Stomach (tissue), 9 donors: ENCODE measurements around the gene SHOC2. TPM values are rescaled to one million over a fixed set of nuclear protein-coding genes. Genes with fewer than 3 reads are reported as not detected.
"Not testable (repeated sequence)": the region's sequence is repeated elsewhere in the genome, so short reads cannot be mapped to it uniquely, and the experiment has no call there.

ENCODE experiments used
- DNase-seq, 2 donors: peaks; one replicate each; pipeline versions ENCODE4 v3.0.0 to v3.0.0-alpha.2; 2013 to 2019
- H3K27ac ChIP-seq, 5 donors: fragments of 200-600 bp in 4 of 5; sonication (generic) in 4 of 5; one replicate each; pipeline ENCODE4 v1.5.1; 2013 to 2019; ENCODE audit warnings: mild to moderate bottlenecking in 1 of 5, moderate library complexity in 1 of 5
- H3K27me3 ChIP-seq, 3 donors: fragments of 200-600 bp; sonication (generic); one replicate each; pipeline ENCODE4 v1.5.1; 2017 to 2019; ENCODE audit warnings: mixed run types in 1 of 3
- H3K36me3 ChIP-seq, 4 donors: fragments of 200-600 bp; sonication (generic); 1 replicate in 3 of 4; 2 replicates in 1 of 4; pipeline ENCODE4 v1.5.1; 2016 to 2019
- H3K4me1 ChIP-seq, 4 donors: fragments of 200-600 bp; sonication (generic); one replicate each; pipeline ENCODE4 v1.5.1; 2016 to 2019
- H3K4me3 ChIP-seq, 4 donors: fragments of 200-600 bp; sonication (generic) in 3 of 4; one replicate each; pipeline ENCODE4 v1.5.1; 2016 to 2019; ENCODE audit warnings: mild to moderate bottlenecking in 1 of 4
- H3K9me3 ChIP-seq, 4 donors: fragments of 200-600 bp; sonication (generic); one replicate each; pipeline ENCODE4 v1.5.1; 2016 to 2019
- EP300 ChIP-seq: sonication (generic); formaldehyde crosslinking; IDR thresholded peaks from one replicate; pipeline ENCODE4 v1.6.1; 2017; ENCODE audit warnings: antibody characterized with exemption
- POLR2A ChIP-seq, 4 donors: fragments of 450-650 bp; IDR thresholded peaks; one replicate each; pipeline ENCODE4 v1.6.1; 2016; ENCODE audit warnings: antibody characterized with exemption in 4 of 4, control low read depth in 2 of 4, mild to moderate bottlenecking in 1 of 4, moderate library complexity in 1 of 4
- POLR2AphosphoS5 ChIP-seq, 3 donors: sonication (generic); formaldehyde crosslinking; IDR thresholded peaks; one replicate each; pipeline ENCODE4 v1.6.1; 2016; ENCODE audit warnings: antibody characterized with exemption in 3 of 3
- WGBS, 5 donors: extraction: QIAGEN DNeasy Blood & Tissue Kit in 3 of 5; methylation state at CpG; one replicate each; pipeline versions ENCODE4 v1.1.5 to v1.1.7; 2013 to 2018; 5-methylcytosine and 5-hydroxymethylcytosine counted together
- intact Hi-C: fragments of 100-400 bp; cut with DNase I; formaldehyde crosslinking; loops from one replicate; pipeline ENCODE4 v1.15.1; 2023; ENCODE audit warnings: low total_unique reads
- polyA plus RNA-seq, 3 donors: library from polyadenylated mRNA; stranded (reverse); fragments of 200-250 nt; gene quantifications; one replicate each; pipeline ENCODE4 v1.2.3, GENCODE V29; 2013
- total RNA-seq, 5 donors: library from RNA; depleted of rRNA; stranded (reverse); fragments of >200 nt; gene quantifications; one replicate each; pipeline versions ENCODE4 v1.1.0 to v1.2.3, GENCODE V29; 2014 to 2016
- TF ChIP-seq, protein P1 (sequence below), 7 experiments: fragments of 450-650 bp in 4 of 7; fragments of 200-600 bp in 3 of 7; sonication (generic) in 3 of 7; IDR thresholded peaks; one replicate each; pipeline ENCODE4 v1.5.1; 2016 to 2019; ENCODE audit warnings: antibody characterized with exemption in 7 of 7, control low read depth in 2 of 7, mild to moderate bottlenecking in 1 of 7
- donor health status: healthy with polysubstance abuse.
- donor health status: Bipolar disorder and iron deficiency.
- donor health status: healthy.

The SHOC2 gene
- total and polyA plus RNA-seq, 8 donors = 13.2 to 550 (median 37.6) TPM

DNA sequence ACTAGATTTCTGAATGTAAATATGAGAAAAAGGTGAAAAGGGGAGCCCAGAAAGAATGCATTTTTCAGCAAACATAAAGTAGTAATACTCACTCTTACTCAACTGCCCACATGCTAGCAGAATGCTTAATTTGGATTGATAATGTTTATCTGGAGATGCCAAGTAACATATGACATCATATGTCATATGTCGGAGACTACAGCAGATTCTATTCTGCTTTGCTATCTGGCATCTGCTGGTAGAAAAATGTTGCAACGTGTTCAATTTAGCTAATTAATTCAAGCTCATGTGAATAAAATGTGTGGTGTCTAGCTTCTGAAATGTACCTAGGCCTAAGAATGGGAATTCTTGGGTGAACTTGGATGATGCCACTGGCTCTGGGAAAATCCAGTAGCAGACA is 5.0 kb upstream of the SHOC2 start:
- intact Hi-C loops = no loop called here
- no peak for TF ChIP-seq EP300
- TF ChIP-seq, protein P1, sequence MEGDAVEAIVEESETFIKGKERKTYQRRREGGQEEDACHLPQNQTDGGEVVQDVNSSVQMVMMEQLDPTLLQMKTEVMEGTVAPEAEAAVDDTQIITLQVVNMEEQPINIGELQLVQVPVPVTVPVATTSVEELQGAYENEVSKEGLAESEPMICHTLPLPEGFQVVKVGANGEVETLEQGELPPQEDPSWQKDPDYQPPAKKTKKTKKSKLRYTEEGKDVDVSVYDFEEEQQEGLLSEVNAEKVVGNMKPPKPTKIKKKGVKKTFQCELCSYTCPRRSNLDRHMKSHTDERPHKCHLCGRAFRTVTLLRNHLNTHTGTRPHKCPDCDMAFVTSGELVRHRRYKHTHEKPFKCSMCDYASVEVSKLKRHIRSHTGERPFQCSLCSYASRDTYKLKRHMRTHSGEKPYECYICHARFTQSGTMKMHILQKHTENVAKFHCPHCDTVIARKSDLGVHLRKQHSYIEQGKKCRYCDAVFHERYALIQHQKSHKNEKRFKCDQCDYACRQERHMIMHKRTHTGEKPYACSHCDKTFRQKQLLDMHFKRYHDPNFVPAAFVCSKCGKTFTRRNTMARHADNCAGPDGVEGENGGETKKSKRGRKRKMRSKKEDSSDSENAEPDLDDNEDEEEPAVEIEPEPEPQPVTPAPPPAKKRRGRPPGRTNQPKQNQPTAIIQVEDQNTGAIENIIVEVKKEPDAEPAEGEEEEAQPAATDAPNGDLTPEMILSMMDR (IDR thresholded peaks at IDR 0.05) = no peak
- TF ChIP-seq POLR2AphosphoS5 (IDR thresholded peaks at IDR 0.05) = no peak
- TF ChIP-seq POLR2A (IDR thresholded peaks at IDR 0.05) = no peak
- no peaks in the 10 kb centered on the region for H3K27me3 ChIP-seq
- H3K4me1 ChIP-seq = peaks cover 5 to 25% (median 16%) of the 10 kb centered on the region in 4 donors
- H3K9me3 ChIP-seq = no peaks in the 10 kb centered on the region
- H3K4me3 ChIP-seq = no peak overlapping the region
- no peak for DNase-seq
- H3K36me3 ChIP-seq = peaks cover 0 to 5% (median 2%) of the 10 kb centered on the region in 4 donors
- no peak overlapping the region for H3K27ac ChIP-seq
- WGBS, 5 donors = 77 to 86% (median 84%) methylated on average over 2 of the region's 2 CpGs

DNA sequence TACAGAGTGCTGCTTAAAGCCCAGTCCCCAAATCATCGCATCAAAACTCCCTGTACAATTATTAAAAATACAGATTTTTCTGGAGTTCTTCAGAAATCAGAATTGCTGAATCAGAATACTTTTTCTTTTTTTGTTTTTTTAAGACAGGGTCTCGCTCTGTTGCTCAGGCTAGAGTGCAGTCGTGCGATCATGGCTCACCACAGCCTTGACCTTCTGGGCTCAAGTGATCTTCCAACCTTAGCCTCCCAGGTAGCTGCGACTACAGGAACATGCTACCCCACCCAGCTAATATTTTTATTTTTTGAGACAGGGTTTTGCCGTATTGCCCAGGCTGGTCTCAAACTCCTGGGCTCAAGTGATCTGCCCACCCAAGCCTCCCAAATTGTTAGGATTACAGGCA is 4.4 kb upstream of the SHOC2 start:
- DNase-seq = no peak
- Histone ChIP-seq H3K27ac (no peak overlapping the region), H3K27me3 (no peaks in the 10 kb centered on the region), H3K36me3 (peaks cover 0 to 3% (median 1%) of the 10 kb centered on the region in 4 donors), H3K4me1 (peaks cover 5 to 25% (median 16%) of the 10 kb centered on the region in 4 donors), H3K4me3 (no peak overlapping the region), H3K9me3 (no peaks in the 10 kb centered on the region)
- intact Hi-C loops = no loop called here
- 94 to 97% (median 96%) methylated on average over 6 of the region's 6 CpGs for WGBS, 5 donors
- TF ChIP-seq, protein P1 (IDR thresholded peaks at IDR 0.05) = no peak
- TF ChIP-seq EP300 (no peak), POLR2A (IDR thresholded peaks at IDR 0.05) (no peak), POLR2AphosphoS5 (IDR thresholded peaks at IDR 0.05) (no peak)

DNA sequence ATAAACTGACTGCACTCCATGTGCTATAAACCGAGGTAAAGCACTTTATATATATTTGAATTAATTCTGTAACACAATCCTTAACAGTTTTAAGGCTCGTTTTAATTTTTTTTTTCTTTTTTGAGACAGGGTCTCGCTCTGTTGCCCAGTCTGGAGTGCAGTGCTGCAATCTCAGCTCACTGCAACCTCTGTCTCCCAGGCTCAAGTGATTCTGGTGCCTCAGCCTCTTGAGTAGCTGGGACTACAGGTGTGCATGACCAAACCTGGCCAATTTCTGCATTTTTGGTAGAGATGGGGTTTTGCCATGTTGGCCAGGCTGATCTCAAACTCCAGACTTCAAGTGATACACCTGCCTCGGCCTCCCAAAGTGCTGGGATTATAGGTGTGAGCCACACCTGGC is 3.8 kb upstream of the SHOC2 start:
- H3K36me3 ChIP-seq, H3K9me3 ChIP-seq, DNase-seq, H3K27me3 ChIP-seq, intact Hi-C loops, H3K4me3 ChIP-seq, H3K27ac ChIP-seq: not testable (repeated sequence)
- H3K4me1 ChIP-seq = peaks cover 5 to 27% (median 17%) of the 10 kb centered on the region in 4 donors
- 87 to 98% (median 94%) methylated on average over 4 of the region's 4 CpGs for WGBS, 5 donors

DNA sequence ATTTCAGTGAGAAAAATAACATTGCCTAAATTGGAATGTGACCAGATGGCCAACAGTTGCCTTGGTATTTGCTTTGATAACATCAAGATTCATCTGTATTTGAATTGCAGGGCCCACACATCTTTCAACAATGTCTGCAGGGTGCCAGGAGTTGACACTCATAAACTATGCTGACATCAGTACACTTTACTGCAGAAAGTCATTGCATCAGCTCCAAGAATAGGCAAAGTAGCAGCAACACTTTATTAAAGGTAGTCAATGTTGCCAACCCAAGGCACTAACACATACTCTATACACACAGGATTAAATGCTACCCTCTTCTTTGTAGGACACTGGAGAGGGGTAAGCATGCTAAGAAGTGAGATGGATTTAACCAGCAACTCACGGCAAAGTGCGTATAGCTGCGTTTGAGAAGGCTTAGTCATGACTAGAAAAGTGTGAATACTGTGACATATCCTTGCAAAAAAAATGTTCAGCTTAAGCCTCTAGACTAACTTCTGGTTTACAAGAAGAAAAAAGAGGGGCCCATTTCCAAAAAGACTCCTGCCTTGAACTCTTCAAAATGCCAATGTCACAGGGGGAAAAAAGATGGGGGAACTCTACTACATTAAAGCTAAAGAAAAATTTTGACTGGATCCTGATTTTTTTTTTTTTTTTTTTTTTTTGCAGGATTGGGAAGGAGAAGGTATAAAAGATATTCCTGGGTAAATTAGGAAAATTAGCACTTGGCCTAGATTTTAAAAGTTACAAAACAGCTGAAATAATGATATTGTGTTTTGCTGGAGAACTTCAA is 2.7 kb upstream of the SHOC2 start:
- WGBS, 5 donors = 91 to 95% (median 91%) methylated on average over 3 of the region's 3 CpGs

More for the DNA sequence above, 2.7 kb upstream of the SHOC2 start:
- peaks cover 0 to 3% (median 0%) of the 10 kb centered on the region in 4 donors for H3K36me3 ChIP-seq
- no peaks in the 10 kb centered on the region for H3K9me3 ChIP-seq
- no peak overlapping the region for H3K4me3 ChIP-seq
- DNase-seq = no peak
- no peaks in the 10 kb centered on the region for H3K27me3 ChIP-seq
- H3K27ac ChIP-seq = no peak overlapping the region
- TF ChIP-seq EP300 (no peak), POLR2A (IDR thresholded peaks at IDR 0.05) (no peak)
- TF ChIP-seq, protein P1 (IDR thresholded peaks at IDR 0.05) = no peak
- H3K4me1 ChIP-seq = peaks cover 10 to 38% (median 24%) of the 10 kb centered on the region in 4 donors
- intact Hi-C loops = no loop called here
